ENCODE results near the gene PHACTR3.

Gene PHACTR3

GRCh38 chr20:59788811-59789397 is 184.6 kb downstream of the PHACTR3 start:
- no peaks in the 10 kb centered on the region; the same call in 1 of the 2 replicates for H3K27me3 ChIP-seq (ENCODE audit: insufficient read depth, low read length)
- H4K20me1 ChIP-seq (ENCODE audit: insufficient read depth, low read length): no peaks in the 10 kb centered on the region
- no peaks in the 10 kb centered on the region for H3K36me3 ChIP-seq (ENCODE audit: insufficient read depth, low read length)
- no peaks in the 10 kb centered on the region for H3K4me1 ChIP-seq (ENCODE audit: insufficient read depth, low read length, severe bottlenecking)
- no peaks in the 10 kb centered on the region for H3K79me2 ChIP-seq (ENCODE audit: insufficient read depth, low read length)
- H3K9ac ChIP-seq (ENCODE audit: low read length): no peak overlapping the region
- TF ChIP-seq EZH2 (IDR thresholded peaks at IDR 0.05; ENCODE audit: borderline replicate concordance, low read length) (no peak), CTCF (IDR thresholded peaks at IDR 0.05; ENCODE audit: low read length) (no peak)
- no peak overlapping the region for H3K4me3 ChIP-seq (ENCODE audit: low read depth, low read length, poor library complexity, severe bottlenecking)
- no peak overlapping the region for H2AFZ ChIP-seq (ENCODE audit: low read length)
- H3F3A ChIP-seq (ENCODE audit: insufficient read depth, low read length): no peaks in the 10 kb centered on the region
- no peaks in the 10 kb centered on the region for H3K9me3 ChIP-seq (ENCODE audit: low read length)
- no peak overlapping the region for H3K27ac ChIP-seq (ENCODE audit: low read depth, low read length, poor library complexity, severe bottlenecking)
- H3K9me2 ChIP-seq (ENCODE audit: low read depth, low read length): no peaks in the 10 kb centered on the region
- H3K4me2 ChIP-seq (ENCODE audit: low read length): no peak overlapping the region

- TF ChIP-seq CTCF (IDR thresholded peaks at IDR 0.05; ENCODE audit: low read length): no peak
- TF ChIP-seq EZH2 (IDR thresholded peaks at IDR 0.05; ENCODE audit: borderline replicate concordance, low read length): no peak
- no peaks in the 10 kb centered on the region for H3K9me3 ChIP-seq (ENCODE audit: low read length)
Observed at GRCh38 chr20:59789686-59790085, 185.3 kb downstream of the PHACTR3 start.

GRCh38 chr20:59790346-59790745 is 186.0 kb downstream of the PHACTR3 start:
- H3K9me3 ChIP-seq (ENCODE audit: low read length): no peaks in the 10 kb centered on the region
- no peak overlapping the region for H3K4me3 ChIP-seq (ENCODE audit: low read depth, low read length, poor library complexity, severe bottlenecking)
- TF ChIP-seq CTCF (IDR thresholded peaks at IDR 0.05; ENCODE audit: low read length) (no peak), EZH2 (IDR thresholded peaks at IDR 0.05; ENCODE audit: borderline replicate concordance, low read length) (no peak)
- H3K4me1 ChIP-seq (ENCODE audit: insufficient read depth, low read length, severe bottlenecking): no peaks in the 10 kb centered on the region
- no peaks in the 10 kb centered on the region for H3K79me2 ChIP-seq (ENCODE audit: insufficient read depth, low read length)
- no peaks in the 10 kb centered on the region for H3K27me3 ChIP-seq (ENCODE audit: insufficient read depth, low read length)
- H2AFZ ChIP-seq (ENCODE audit: low read length): no peak overlapping the region
- no peaks in the 10 kb centered on the region for H3F3A ChIP-seq (ENCODE audit: insufficient read depth, low read length)
- no peaks in the 10 kb centered on the region for H4K20me1 ChIP-seq (ENCODE audit: insufficient read depth, low read length)
- H3K4me2 ChIP-seq (ENCODE audit: low read length): no peak overlapping the region
- H3K9me2 ChIP-seq (ENCODE audit: low read depth, low read length): no peaks in the 10 kb centered on the region
- no peak overlapping the region for H3K27ac ChIP-seq (ENCODE audit: low read depth, low read length, poor library complexity, severe bottlenecking)
- no peak overlapping the region for H3K9ac ChIP-seq (ENCODE audit: low read length)
- H3K36me3 ChIP-seq (ENCODE audit: insufficient read depth, low read length): no peaks in the 10 kb centered on the region

More at GRCh38 chr20:59789686-59790085, 185.3 kb downstream of the PHACTR3 start:
- Histone ChIP-seq H3K4me1 (ENCODE audit: insufficient read depth, low read length, severe bottlenecking) (no peaks in the 10 kb centered on the region), H3F3A (ENCODE audit: insufficient read depth, low read length) (no peaks in the 10 kb centered on the region), H3K27ac (ENCODE audit: low read depth, low read length, poor library complexity, severe bottlenecking) (no peak overlapping the region), H3K4me2 (ENCODE audit: low read length) (no peak overlapping the region), H4K20me1 (ENCODE audit: insufficient read depth, low read length) (no peaks in the 10 kb centered on the region), H3K27me3 (ENCODE audit: insufficient read depth, low read length) (no peaks in the 10 kb centered on the region; the same call in 1 of the 2 replicates), H3K36me3 (ENCODE audit: insufficient read depth, low read length) (no peaks in the 10 kb centered on the region), H3K4me3 (ENCODE audit: low read depth, low read length, poor library complexity, severe bottlenecking) (no peak overlapping the region), H2AFZ (ENCODE audit: low read length) (no peak overlapping the region), H3K79me2 (ENCODE audit: insufficient read depth, low read length) (no peaks in the 10 kb centered on the region), H3K9me2 (ENCODE audit: low read depth, low read length) (no peaks in the 10 kb centered on the region), H3K9ac (ENCODE audit: low read length) (no peak overlapping the region)

Measured in OCI-LY1 (cell line).